GM21528 (cell line): Measurements from ENCODE around the gene HYKK.
"Not testable (repeated sequence)": the region's sequence is repeated elsewhere in the genome, so short reads cannot be mapped to it uniquely, and the experiment has no call there.

Experiments used
- ATAC-seq: cut with Tn5 transposase; IDR thresholded peaks from one replicate; pipeline ENCODE4 v1.9.1; 2021; ENCODE audit warnings: mild to moderate bottlenecking, moderate library complexity; ENCODE audit not compliant: unreplicated experiment, low FRiP score

The HYKK gene

GRCh38 chr15:78539464-78540140 lies 32.2 kb downstream of the HYKK start:
- ATAC-seq: not testable (repeated sequence)

GRCh38 chr15:78540141-78540870 lies 32.9 kb downstream of the HYKK start, which contains the start of gene PSMA4:
Gene PSMA4, plus strand, starts transcription at chr15:78540444. Its CDS starts 1,484 bp downstream, at chr15:78541928.
- peak; percentile 78 for ATAC-seq

- ATAC-seq: no peak
Observed at GRCh38 chr15:78540871-78541743, 33.7 kb downstream of the HYKK start.

GRCh38 chr15:78541744-78542034 lies 34.3 kb downstream of the HYKK start:
- no peak for ATAC-seq

- no peak for ATAC-seq
Observed at GRCh38 chr15:78542647-78543046, 35.3 kb downstream of the HYKK start.

- ATAC-seq: no peak
Observed at GRCh38 chr15:78550194-78550593, 42.8 kb downstream of the HYKK start.

GRCh38 chr15:78550815-78551214 lies 43.4 kb downstream of the HYKK start:
- ATAC-seq: no peak

- ATAC-seq: no peak
Observed at GRCh38 chr15:78551902-78552301, 44.5 kb downstream of the HYKK start.

GRCh38 chr15:78552597-78552996 lies 45.2 kb downstream of the HYKK start:
- no peak for ATAC-seq

GRCh38 chr15:78560201-78560600 lies 52.8 kb downstream of the HYKK start:
- ATAC-seq: not testable (repeated sequence)

- no peak for ATAC-seq
Observed at GRCh38 chr15:78561490-78561889, 54.1 kb downstream of the HYKK start.

- ATAC-seq: no peak
Observed at GRCh38 chr15:78563092-78563491, 55.7 kb downstream of the HYKK start.

- ATAC-seq: peak; percentile 20
Observed at GRCh38 chr15:78564743-78565096, 57.3 kb downstream of the HYKK start.

GRCh38 chr15:78565097-78565950 lies 57.9 kb downstream of the HYKK start, which contains the start of gene CHRNA5:
Gene CHRNA5, plus strand, starts transcription at chr15:78565520. Its CDS starts 200 bp downstream, at chr15:78565720.
- peak; percentile 58 for ATAC-seq

GRCh38 chr15:78565951-78566774 lies 58.8 kb downstream of the HYKK start:
- ATAC-seq: peak; percentile 14

- ATAC-seq: no peak
Observed at GRCh38 chr15:78567531-78567930, 60.2 kb downstream of the HYKK start.

- no peak for ATAC-seq
Observed at GRCh38 chr15:78570710-78571109, 63.3 kb downstream of the HYKK start.

- no peak for ATAC-seq
Observed at GRCh38 chr15:78571382-78571781, 64.0 kb downstream of the HYKK start.

- no peak for ATAC-seq
Observed at GRCh38 chr15:78573416-78573815, 66.0 kb downstream of the HYKK start.
